ENCODE data around the gene RACK1.

RACK1 gene

GRCh38 chr5:181205761-181206649 is 37.7 kb downstream of the RACK1 start:
- Histone ChIP-seq H3K4me3 (ENCODE audit: low read length) (peak overlapping the region; percentile 81), H3K9ac (ENCODE audit: low read depth, low read length) (peak overlapping the region; percentile 44; the same call in 1 of the 2 replicates), H3K36me3 (ENCODE audit: insufficient read depth, low read depth, low read length) (no peaks in the 10 kb centered on the region), H3K9me3 (ENCODE audit: insufficient read depth, low read depth, low read length) (no peaks in the 10 kb centered on the region; the same call in 1 of the 2 replicates), H3K27me3 (ENCODE audit: insufficient read depth, low read length) (peaks cover 56% of the 10 kb centered on the region), H3K27ac (ENCODE audit: low read length) (no peak overlapping the region), H3K4me1 (ENCODE audit: insufficient read depth, low read length) (peaks cover 4% of the 10 kb centered on the region)

GRCh38 chr5:181204826-181205760 is 38.6 kb downstream of the RACK1 start, which contains the start of gene TRIM7:
TRIM7 (minus strand) TSS chr5:181205196; CDS start chr5:181205110, 86 bp downstream.
- H3K27me3 ChIP-seq (ENCODE audit: insufficient read depth, low read length), result peaks cover 66% of the 10 kb centered on the region
- no peaks in the 10 kb centered on the region for H3K36me3 ChIP-seq (ENCODE audit: insufficient read depth, low read depth, low read length)
- peak within 1 kb of the TSS; percentile 81 for H3K4me3 ChIP-seq (ENCODE audit: low read length)
- peaks cover 4% of the 10 kb centered on the region for H3K4me1 ChIP-seq (ENCODE audit: insufficient read depth, low read length)
- no peak within 1 kb of the TSS for H3K27ac ChIP-seq (ENCODE audit: low read length)
- H3K9ac ChIP-seq (ENCODE audit: low read depth, low read length), result peak within 1 kb of the TSS; percentile 44; the same call in 1 of the 2 replicates
- H3K9me3 ChIP-seq (ENCODE audit: insufficient read depth, low read depth, low read length), result no peaks in the 10 kb centered on the region; the same call in 1 of the 2 replicates

GRCh38 chr5:181204113-181204825 is 39.4 kb downstream of the RACK1 start:
- Histone ChIP-seq H3K27me3 (ENCODE audit: insufficient read depth, low read length) (peaks cover 74% of the 10 kb centered on the region), H3K27ac (ENCODE audit: low read length) (no peak overlapping the region), H3K4me3 (ENCODE audit: low read length) (peak overlapping the region; percentile 81), H3K36me3 (ENCODE audit: insufficient read depth, low read depth, low read length) (no peaks in the 10 kb centered on the region), H3K9me3 (ENCODE audit: insufficient read depth, low read depth, low read length) (no peaks in the 10 kb centered on the region; the same call in 1 of the 2 replicates), H3K9ac (ENCODE audit: low read depth, low read length) (no peak overlapping the region), H3K4me1 (ENCODE audit: insufficient read depth, low read length) (peaks cover 4% of the 10 kb centered on the region)

DNA sequence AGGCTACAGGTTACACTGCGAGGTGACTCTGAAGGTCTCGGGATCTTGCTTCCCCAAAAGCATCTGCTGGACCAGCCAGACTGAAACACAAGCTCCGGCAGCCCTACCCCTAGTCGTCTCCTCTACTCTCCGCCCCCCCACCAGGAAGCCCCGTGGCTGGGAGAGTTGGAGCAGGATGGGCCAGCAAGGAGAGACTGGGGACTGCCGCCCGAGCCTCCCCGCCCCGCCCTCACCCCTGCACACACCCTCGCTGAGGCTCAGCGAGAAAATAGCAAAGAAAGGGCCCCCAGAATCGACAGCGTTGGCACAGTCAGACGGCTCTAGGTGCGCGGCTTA is 40.0 kb downstream of the RACK1 start:
- Histone ChIP-seq H3K4me1 (ENCODE audit: insufficient read depth, low read length) (peaks cover 5% of the 10 kb centered on the region), H3K9ac (ENCODE audit: low read depth, low read length) (no peak overlapping the region), H3K9me3 (ENCODE audit: insufficient read depth, low read depth, low read length) (no peaks in the 10 kb centered on the region; the same call in 1 of the 2 replicates), H3K4me3 (ENCODE audit: low read length) (peak overlapping the region; percentile 81), H3K27me3 (ENCODE audit: insufficient read depth, low read length) (peaks cover 78% of the 10 kb centered on the region), H3K36me3 (ENCODE audit: insufficient read depth, low read depth, low read length) (no peaks in the 10 kb centered on the region), H3K27ac (ENCODE audit: low read length) (no peak overlapping the region)

DNA sequence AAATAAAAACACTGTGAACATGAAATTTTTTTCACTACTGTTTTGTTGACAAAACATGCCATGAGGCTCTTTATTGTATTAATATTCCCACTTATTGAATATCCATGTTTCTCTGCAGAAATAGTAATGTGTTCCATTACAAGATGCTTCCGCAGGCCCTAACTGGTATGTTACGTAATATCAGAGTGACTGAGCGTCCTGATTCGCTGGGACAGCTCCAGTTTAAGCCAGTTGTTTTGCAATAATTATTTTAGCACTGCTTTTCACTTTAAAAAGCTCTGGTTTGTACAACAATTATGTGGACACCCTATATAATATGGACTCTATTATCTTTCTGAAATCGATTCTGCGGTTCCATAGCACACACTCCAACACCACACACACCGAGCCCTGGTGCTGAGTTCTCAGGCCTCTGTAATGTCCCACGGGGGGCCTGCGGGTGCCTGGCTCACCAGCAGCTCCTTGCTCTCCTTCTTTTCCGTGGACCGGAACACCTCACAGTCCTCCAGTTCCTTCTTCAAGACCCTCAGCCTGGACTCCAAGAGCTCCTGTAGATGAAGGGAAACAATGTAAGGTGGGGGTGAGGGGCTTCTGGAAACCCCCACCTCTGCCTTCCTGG is 40.5 kb downstream of the RACK1 start:
- H3K4me3 ChIP-seq (ENCODE audit: low read length), result no peak overlapping the region; the same call in 1 of the 2 replicates
- no peaks in the 10 kb centered on the region for H3K36me3 ChIP-seq (ENCODE audit: insufficient read depth, low read depth, low read length)
- peaks cover 9% of the 10 kb centered on the region for H3K4me1 ChIP-seq (ENCODE audit: insufficient read depth, low read length)
- no peak overlapping the region for H3K9ac ChIP-seq (ENCODE audit: low read depth, low read length)
- no peak overlapping the region for H3K27ac ChIP-seq (ENCODE audit: low read length)
- no peaks in the 10 kb centered on the region; the same call in 1 of the 2 replicates for H3K9me3 ChIP-seq (ENCODE audit: insufficient read depth, low read depth, low read length)
- peaks cover 83% of the 10 kb centered on the region for H3K27me3 ChIP-seq (ENCODE audit: insufficient read depth, low read length)

GRCh38 chr5:181200816-181201215 is 42.9 kb downstream of the RACK1 start:
- Histone ChIP-seq H3K27ac (ENCODE audit: low read length) (no peak overlapping the region), H3K27me3 (ENCODE audit: insufficient read depth, low read length) (peaks cover 78% of the 10 kb centered on the region), H3K4me1 (ENCODE audit: insufficient read depth, low read length) (peaks cover 10% of the 10 kb centered on the region), H3K4me3 (ENCODE audit: low read length) (no peak overlapping the region), H3K9ac (ENCODE audit: low read depth, low read length) (no peak overlapping the region), H3K9me3 (ENCODE audit: insufficient read depth, low read depth, low read length) (no peaks in the 10 kb centered on the region), H3K36me3 (ENCODE audit: insufficient read depth, low read depth, low read length) (no peaks in the 10 kb centered on the region)

- H3K4me3 ChIP-seq (ENCODE audit: low read length), result no peak overlapping the region
Measured at GRCh38 chr5:181199881-181200638, 43.6 kb downstream of the RACK1 start.

GRCh38 chr5:181198905-181199519 is 44.7 kb downstream of the RACK1 start:
- peaks cover 60% of the 10 kb centered on the region for H3K27me3 ChIP-seq (ENCODE audit: insufficient read depth, low read length)
- peak overlapping the region; percentile 39; the same call in 1 of the 2 replicates for H3K4me3 ChIP-seq (ENCODE audit: low read length)
- H3K36me3 ChIP-seq (ENCODE audit: insufficient read depth, low read depth, low read length), result no peaks in the 10 kb centered on the region
- H3K9ac ChIP-seq (ENCODE audit: low read depth, low read length), result no peak overlapping the region
- peaks cover 10% of the 10 kb centered on the region for H3K4me1 ChIP-seq (ENCODE audit: insufficient read depth, low read length)
- no peaks in the 10 kb centered on the region for H3K9me3 ChIP-seq (ENCODE audit: insufficient read depth, low read depth, low read length)
- H3K27ac ChIP-seq (ENCODE audit: low read length), result no peak overlapping the region

More at GRCh38 chr5:181199881-181200638, 43.6 kb downstream of the RACK1 start:
- Histone ChIP-seq H3K9ac (ENCODE audit: low read depth, low read length) (no peak overlapping the region), H3K9me3 (ENCODE audit: insufficient read depth, low read depth, low read length) (no peaks in the 10 kb centered on the region), H3K4me1 (ENCODE audit: insufficient read depth, low read length) (peaks cover 10% of the 10 kb centered on the region), H3K27me3 (ENCODE audit: insufficient read depth, low read length) (peaks cover 71% of the 10 kb centered on the region), H3K27ac (ENCODE audit: low read length) (no peak overlapping the region), H3K36me3 (ENCODE audit: insufficient read depth, low read depth, low read length) (no peaks in the 10 kb centered on the region)

DNA sequence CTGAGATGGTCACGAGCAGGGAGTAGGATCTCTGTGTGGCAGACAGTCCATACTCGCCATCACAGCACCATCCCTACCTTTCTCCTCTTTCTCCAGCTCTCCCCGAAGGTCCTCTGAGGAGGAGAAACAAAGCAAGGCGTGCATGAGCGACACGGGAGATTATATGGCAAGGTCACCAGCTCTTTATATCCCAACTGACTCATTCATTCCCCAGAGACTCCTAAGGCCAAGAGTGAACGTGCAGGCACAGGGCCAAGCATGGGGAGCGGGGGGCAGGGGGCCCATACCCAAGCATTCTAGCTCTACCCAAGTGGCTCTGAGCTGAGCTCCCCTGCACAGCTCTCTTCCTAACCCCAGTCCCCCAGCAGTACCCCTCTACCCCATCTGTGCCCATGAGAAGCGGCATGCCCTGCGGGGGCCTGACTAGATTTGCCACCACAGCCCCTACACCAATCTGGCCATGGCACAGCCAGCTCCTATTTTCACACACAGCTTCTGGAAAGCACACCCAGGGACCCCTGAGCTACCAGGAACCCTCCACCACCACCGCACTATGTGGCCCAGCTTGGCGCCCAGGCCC is 45.5 kb downstream of the RACK1 start:
- no peak overlapping the region for H3K9ac ChIP-seq (ENCODE audit: low read depth, low read length)
- no peak overlapping the region for H3K27ac ChIP-seq (ENCODE audit: low read length)
- H3K36me3 ChIP-seq (ENCODE audit: insufficient read depth, low read depth, low read length), result no peaks in the 10 kb centered on the region
- H3K4me3 ChIP-seq (ENCODE audit: low read length), result peak overlapping the region; percentile 39; the same call in 1 of the 2 replicates
- H3K4me1 ChIP-seq (ENCODE audit: insufficient read depth, low read length), result peaks cover 10% of the 10 kb centered on the region
- no peaks in the 10 kb centered on the region for H3K9me3 ChIP-seq (ENCODE audit: insufficient read depth, low read depth, low read length)
- H3K27me3 ChIP-seq (ENCODE audit: insufficient read depth, low read length), result peaks cover 59% of the 10 kb centered on the region
